Loucy (cell line): Measurements from ENCODE around the gene AGBL1.

Source experiments
- H2AFZ ChIP-seq: fragments of 200-600 bp; sonication (generic); 2 replicates; pipeline ENCODE4 v1.6.0; 2016; ENCODE audit warnings: antibody characterized with exemption, mild to moderate bottlenecking, low read length, moderate library complexity
- H3F3A ChIP-seq: fragments of 200-600 bp; 2 replicates; pipeline ENCODE4 v1.6.0; 2016; ENCODE audit warnings: antibody characterized with exemption, low read depth, mild to moderate bottlenecking
- H3K27me3 ChIP-seq: fragments of 200-600 bp; sonication (generic); 2 replicates; pipeline ENCODE4 v1.6.1; 2014; ENCODE audit warnings: low read length, mild to moderate bottlenecking; ENCODE audit not compliant: insufficient read depth, poor library complexity, severe bottlenecking
- H3K36me3 ChIP-seq: fragments of 200-600 bp; sonication (generic); 2 replicates; pipeline ENCODE4 v1.6.1; 2016; ENCODE audit warnings: low read length; ENCODE audit not compliant: insufficient read depth
- H3K4me1 ChIP-seq: fragments of 200-600 bp; sonication (generic); 2 replicates; pipeline ENCODE4 v1.5.1; 2014; ENCODE audit warnings: low read length, mild to moderate bottlenecking; ENCODE audit not compliant: insufficient read depth, poor library complexity, severe bottlenecking
- H3K4me2 ChIP-seq: fragments of 200-600 bp; sonication (generic); 2 replicates; pipeline ENCODE4 v1.6.0; 2014; ENCODE audit warnings: antibody characterized with exemption, low read length, low read depth, mild to moderate bottlenecking; ENCODE audit not compliant: poor library complexity, severe bottlenecking
- H3K4me3 ChIP-seq: fragments of 200-600 bp; sonication (generic); 2 replicates; pipeline ENCODE4 v1.5.1; 2014; ENCODE audit warnings: low read length, mild to moderate bottlenecking, mixed read lengths; ENCODE audit not compliant: poor library complexity, severe bottlenecking
- H3K79me2 ChIP-seq: fragments of 200-600 bp; sonication (generic); 2 replicates; pipeline ENCODE4 v1.6.1; 2014; ENCODE audit warnings: low read length; ENCODE audit not compliant: insufficient read depth
- H3K9ac ChIP-seq: fragments of 200-600 bp; sonication (generic); 2 replicates; pipeline ENCODE4 v1.6.0; 2014; ENCODE audit warnings: mild to moderate bottlenecking, low read depth, low read length, moderate library complexity; ENCODE audit not compliant: poor library complexity, severe bottlenecking
- H3K9me2 ChIP-seq: fragments of 200-600 bp; sonication (generic); replicated peaks from 2 replicates; pipeline ENCODE4 v1.6.1; 2016; ENCODE audit warnings: low read depth, low read length, mixed read lengths
- H3K9me3 ChIP-seq: fragments of 200-600 bp; sonication (generic); 2 replicates; pipeline ENCODE4 v1.6.1; 2014; ENCODE audit warnings: mild to moderate bottlenecking, antibody characterized with exemption, low read length, low read depth; ENCODE audit not compliant: insufficient read depth
- H4K20me1 ChIP-seq: fragments of 200-600 bp; sonication (generic); 2 replicates; pipeline ENCODE4 v1.6.0; 2014; ENCODE audit warnings: antibody characterized with exemption, low read length, mild to moderate bottlenecking; ENCODE audit not compliant: insufficient read depth, poor library complexity, severe bottlenecking
- EZH2phosphoT487 ChIP-seq: fragments of 200-600 bp; IDR thresholded peaks from 2 replicates; pipeline ENCODE4 v1.6.1; 2018; ENCODE audit warnings: antibody characterized with exemption, mild to moderate bottlenecking, moderate library complexity, borderline replicate concordance
- TF ChIP-seq, protein P1 (sequence below): fragments of 200-600 bp; sonication (generic); conservative IDR thresholded peaks from 2 replicates; pipeline ENCODE4 v1.5.1; 2014; ENCODE audit warnings: mild to moderate bottlenecking, antibody characterized with exemption, low read length

Gene AGBL1

DNA sequence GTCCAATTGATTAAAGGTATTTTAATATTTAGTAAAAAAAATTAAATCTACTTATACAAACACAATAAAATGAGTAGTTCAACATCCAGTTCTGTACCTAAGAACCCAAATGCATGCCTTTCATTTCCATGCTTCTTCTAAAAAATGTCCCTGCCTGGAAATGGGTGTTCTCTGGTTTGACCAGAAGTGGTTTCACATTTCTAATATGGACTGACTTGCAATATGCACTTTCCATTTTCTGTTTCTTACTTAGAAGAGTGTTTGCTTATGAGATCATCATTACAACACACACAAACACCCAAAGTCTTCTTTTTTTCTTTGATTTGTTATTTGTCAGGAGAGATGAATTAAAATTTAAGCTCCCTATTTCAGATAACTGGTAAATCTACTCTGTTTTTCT, 879.6 kb downstream of the AGBL1 start:
- Histone ChIP-seq H3K4me2 (no peak overlapping the region), H3K4me1 (no peaks in the 10 kb centered on the region), H3K27me3 (no peaks in the 10 kb centered on the region), H3K9ac (no peak overlapping the region), H3F3A (no peaks in the 10 kb centered on the region), H3K79me2 (no peaks in the 10 kb centered on the region), H3K36me3 (no peaks in the 10 kb centered on the region), H3K9me3 (no peaks in the 10 kb centered on the region), H3K4me3 (no peak overlapping the region), H4K20me1 (no peaks in the 10 kb centered on the region), H3K9me2 (no peaks in the 10 kb centered on the region), H2AFZ (no peak overlapping the region)
- TF ChIP-seq EZH2phosphoT487: no peak
- TF ChIP-seq, protein P1, sequence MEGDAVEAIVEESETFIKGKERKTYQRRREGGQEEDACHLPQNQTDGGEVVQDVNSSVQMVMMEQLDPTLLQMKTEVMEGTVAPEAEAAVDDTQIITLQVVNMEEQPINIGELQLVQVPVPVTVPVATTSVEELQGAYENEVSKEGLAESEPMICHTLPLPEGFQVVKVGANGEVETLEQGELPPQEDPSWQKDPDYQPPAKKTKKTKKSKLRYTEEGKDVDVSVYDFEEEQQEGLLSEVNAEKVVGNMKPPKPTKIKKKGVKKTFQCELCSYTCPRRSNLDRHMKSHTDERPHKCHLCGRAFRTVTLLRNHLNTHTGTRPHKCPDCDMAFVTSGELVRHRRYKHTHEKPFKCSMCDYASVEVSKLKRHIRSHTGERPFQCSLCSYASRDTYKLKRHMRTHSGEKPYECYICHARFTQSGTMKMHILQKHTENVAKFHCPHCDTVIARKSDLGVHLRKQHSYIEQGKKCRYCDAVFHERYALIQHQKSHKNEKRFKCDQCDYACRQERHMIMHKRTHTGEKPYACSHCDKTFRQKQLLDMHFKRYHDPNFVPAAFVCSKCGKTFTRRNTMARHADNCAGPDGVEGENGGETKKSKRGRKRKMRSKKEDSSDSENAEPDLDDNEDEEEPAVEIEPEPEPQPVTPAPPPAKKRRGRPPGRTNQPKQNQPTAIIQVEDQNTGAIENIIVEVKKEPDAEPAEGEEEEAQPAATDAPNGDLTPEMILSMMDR: no peak

DNA sequence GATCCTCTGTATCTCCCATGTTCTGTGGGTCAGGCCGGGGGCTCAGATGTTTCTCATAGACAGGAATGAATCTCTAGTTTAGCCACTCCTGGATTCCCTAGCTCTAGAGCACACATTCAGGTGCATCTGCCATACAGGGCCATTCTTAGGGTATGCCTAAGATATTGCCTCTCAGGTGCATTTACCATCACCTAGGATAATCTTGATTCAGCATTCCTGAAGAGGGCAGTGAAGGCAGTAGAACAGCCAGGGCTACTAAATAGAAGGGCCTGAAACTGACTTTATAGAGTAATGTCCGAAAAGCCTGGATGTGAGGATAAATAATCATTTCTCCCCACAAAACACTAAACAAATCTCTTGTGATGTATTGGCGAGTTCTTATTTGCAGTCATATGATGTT, 882.0 kb downstream of the AGBL1 start:
- Histone ChIP-seq H3K4me2 (no peak overlapping the region), H3F3A (no peaks in the 10 kb centered on the region), H3K4me3 (no peak overlapping the region), H3K27me3 (no peaks in the 10 kb centered on the region), H3K36me3 (no peaks in the 10 kb centered on the region), H4K20me1 (no peaks in the 10 kb centered on the region), H3K79me2 (no peaks in the 10 kb centered on the region), H3K9me3 (no peaks in the 10 kb centered on the region), H3K9me2 (no peaks in the 10 kb centered on the region), H3K9ac (no peak overlapping the region), H2AFZ (no peak overlapping the region), H3K4me1 (no peaks in the 10 kb centered on the region)
- TF ChIP-seq, protein P1: no peak
- no peak for TF ChIP-seq EZH2phosphoT487

DNA sequence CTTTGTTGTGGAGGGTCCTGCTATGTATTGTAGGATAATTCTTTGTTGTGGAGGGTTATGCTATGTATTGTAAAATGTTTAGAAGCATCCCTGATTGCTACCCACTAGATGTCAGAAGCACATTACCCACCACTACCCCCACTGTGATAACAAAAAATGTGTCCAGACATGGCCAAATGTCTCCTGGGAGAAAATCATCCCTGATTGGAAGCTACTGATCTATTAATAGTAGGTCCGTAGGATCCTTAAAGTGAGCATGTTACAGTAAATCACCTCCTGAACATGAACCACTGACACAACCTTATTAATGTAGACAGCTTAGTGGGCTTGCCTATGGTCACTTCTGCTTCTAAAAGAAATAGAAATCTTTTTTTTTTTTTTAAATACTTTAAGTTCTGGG, 884.6 kb downstream of the AGBL1 start:
- Histone ChIP-seq H4K20me1 (no peaks in the 10 kb centered on the region), H3K27me3 (no peaks in the 10 kb centered on the region), H3K4me3 (no peak overlapping the region), H3K9ac (no peak overlapping the region), H3F3A (no peaks in the 10 kb centered on the region), H3K4me2 (no peak overlapping the region), H3K4me1 (no peaks in the 10 kb centered on the region), H3K9me3 (no peaks in the 10 kb centered on the region; the same call in 1 of the 2 replicates), H3K36me3 (no peaks in the 10 kb centered on the region), H3K9me2 (no peaks in the 10 kb centered on the region), H3K79me2 (no peaks in the 10 kb centered on the region), H2AFZ (no peak overlapping the region)
- TF ChIP-seq, protein P1: no peak
- TF ChIP-seq EZH2phosphoT487: no peak
